SH-SY5Y (cell line): ENCODE measurements around the gene UNKL.

ENCODE experiments used
- GATA2 ChIP-seq: IDR thresholded peaks from 2 replicates; pipeline ENCODE4 v1.6.1; 2011; ENCODE audit warnings: mild to moderate bottlenecking, low read depth, low read length
- GATA3 ChIP-seq: IDR thresholded peaks from 2 replicates; pipeline ENCODE4 v1.6.1; 2011; ENCODE audit warnings: low read depth, mild to moderate bottlenecking, low read length, moderate library complexity

- TF ChIP-seq GATA3 (no peak), GATA2 (no peak)
Observed at GRCh38 chr16:1385232-1385631, 29.3 kb downstream of the UNKL start.
